Neural crest cell (in vitro differentiated cells): ENCODE data around the gene SLC25A42. TPM values are rescaled to one million over a fixed set of nuclear protein-coding genes. Genes with fewer than 3 reads are reported as not detected.

Experiments
- DNase-seq: peaks from one replicate; pipeline ENCODE4 v3.0.0; 2021; ENCODE audit warnings: low read depth, mixed read lengths, low spot score
- H3K27ac Mint-ChIP-seq: one replicate; pipeline ENCODE4 v1.8.0; 2021; ENCODE audit warnings: mild to moderate bottlenecking, mixed read lengths; ENCODE audit not compliant: unreplicated experiment
- H3K27me3 Mint-ChIP-seq: 2 replicates; pipeline ENCODE4 v1.8.0; 2021; ENCODE audit warnings: low read depth, mild to moderate bottlenecking, mixed read lengths
- H3K36me3 Mint-ChIP-seq: 2 replicates; pipeline ENCODE4 v1.8.0; 2021; ENCODE audit warnings: low read depth, mild to moderate bottlenecking, mixed read lengths
- H3K4me1 Mint-ChIP-seq: 2 replicates; pipeline ENCODE4 v1.8.0; 2021; ENCODE audit warnings: mixed read lengths
- H3K4me3 Mint-ChIP-seq: one replicate; pipeline ENCODE4 v1.8.0; 2021; ENCODE audit warnings: mild to moderate bottlenecking, mixed read lengths
- H3K9me3 Mint-ChIP-seq: 2 replicates; pipeline ENCODE4 v1.8.0; 2021; ENCODE audit warnings: mixed read lengths
- CTCF ChIP-seq: fragments of 200-600 bp; sonication (generic); conservative IDR thresholded peaks from 2 replicates; pipeline ENCODE4 v1.5.0; 2021; ENCODE audit warnings: antibody characterized with exemption, mild to moderate bottlenecking
- total RNA-seq: library from RNA; stranded (reverse); gene quantifications from 2 replicates; pipeline ENCODE4 v1.2.1, GENCODE V29; 2021

SLC25A42 gene
- total RNA-seq, 1 donor from 2014 or later: 10.5 TPM

- TF ChIP-seq CTCF: no peak
- H3K4me1 Mint-ChIP-seq: no peaks in the 10 kb centered on the region
- H3K27me3 Mint-ChIP-seq: no peaks in the 10 kb centered on the region
- no peak overlapping the region for H3K4me3 Mint-ChIP-seq
- no peak for DNase-seq
- no peaks in the 10 kb centered on the region for H3K9me3 Mint-ChIP-seq
- peaks cover 3% of the 10 kb centered on the region for H3K36me3 Mint-ChIP-seq
- H3K27ac Mint-ChIP-seq: no peak overlapping the region
These were observed 13.1 kb upstream of the SLC25A42 start for GRCh38 chr19:19050731-19051130.

- DNase-seq: no peak
- Mint-ChIP-seq H3K36me3 (peaks cover 3% of the 10 kb centered on the region), H3K27me3 (no peaks in the 10 kb centered on the region), H3K4me1 (no peaks in the 10 kb centered on the region), H3K9me3 (no peaks in the 10 kb centered on the region), H3K27ac (no peak overlapping the region), H3K4me3 (no peak overlapping the region)
- no peak for TF ChIP-seq CTCF
These were observed 12.1 kb upstream of the SLC25A42 start for GRCh38 chr19:19051478-19052213.

GRCh38 chr19:19052921-19053320 lies 10.9 kb upstream of the SLC25A42 start:
- TF ChIP-seq CTCF: no peak
- H3K9me3 Mint-ChIP-seq: no peaks in the 10 kb centered on the region
- H3K27ac Mint-ChIP-seq: no peak overlapping the region
- no peaks in the 10 kb centered on the region for H3K4me1 Mint-ChIP-seq
- H3K4me3 Mint-ChIP-seq: no peak overlapping the region
- no peaks in the 10 kb centered on the region for H3K27me3 Mint-ChIP-seq
- DNase-seq: no peak
- no peaks in the 10 kb centered on the region for H3K36me3 Mint-ChIP-seq

GRCh38 chr19:19053508-19054314 lies 10.1 kb upstream of the SLC25A42 start:
- no peak overlapping the region for H3K4me3 Mint-ChIP-seq
- no peak overlapping the region for H3K27ac Mint-ChIP-seq
- H3K27me3 Mint-ChIP-seq: no peaks in the 10 kb centered on the region
- H3K4me1 Mint-ChIP-seq: no peaks in the 10 kb centered on the region
- TF ChIP-seq CTCF: peak; percentile 76
- no peaks in the 10 kb centered on the region for H3K36me3 Mint-ChIP-seq
- DNase-seq: peak; percentile 57
- no peaks in the 10 kb centered on the region for H3K9me3 Mint-ChIP-seq

GRCh38 chr19:19054315-19054938 lies 9.4 kb upstream of the SLC25A42 start:
- H3K4me1 Mint-ChIP-seq: no peaks in the 10 kb centered on the region
- no peak for TF ChIP-seq CTCF
- H3K27me3 Mint-ChIP-seq: no peaks in the 10 kb centered on the region
- DNase-seq: no peak
- no peak overlapping the region for H3K4me3 Mint-ChIP-seq
- H3K9me3 Mint-ChIP-seq: no peaks in the 10 kb centered on the region
- H3K27ac Mint-ChIP-seq: no peak overlapping the region
- no peaks in the 10 kb centered on the region for H3K36me3 Mint-ChIP-seq
